HG02852 (cell line): ENCODE results near the gene TEX19.

ENCODE experiments used
- ATAC-seq: cut with Tn5 transposase; IDR thresholded peaks from one replicate; pipeline ENCODE4 v1.9.1; 2021; ENCODE audit warnings: mild to moderate bottlenecking, moderate library complexity; ENCODE audit not compliant: unreplicated experiment

TEX19 gene

DNA sequence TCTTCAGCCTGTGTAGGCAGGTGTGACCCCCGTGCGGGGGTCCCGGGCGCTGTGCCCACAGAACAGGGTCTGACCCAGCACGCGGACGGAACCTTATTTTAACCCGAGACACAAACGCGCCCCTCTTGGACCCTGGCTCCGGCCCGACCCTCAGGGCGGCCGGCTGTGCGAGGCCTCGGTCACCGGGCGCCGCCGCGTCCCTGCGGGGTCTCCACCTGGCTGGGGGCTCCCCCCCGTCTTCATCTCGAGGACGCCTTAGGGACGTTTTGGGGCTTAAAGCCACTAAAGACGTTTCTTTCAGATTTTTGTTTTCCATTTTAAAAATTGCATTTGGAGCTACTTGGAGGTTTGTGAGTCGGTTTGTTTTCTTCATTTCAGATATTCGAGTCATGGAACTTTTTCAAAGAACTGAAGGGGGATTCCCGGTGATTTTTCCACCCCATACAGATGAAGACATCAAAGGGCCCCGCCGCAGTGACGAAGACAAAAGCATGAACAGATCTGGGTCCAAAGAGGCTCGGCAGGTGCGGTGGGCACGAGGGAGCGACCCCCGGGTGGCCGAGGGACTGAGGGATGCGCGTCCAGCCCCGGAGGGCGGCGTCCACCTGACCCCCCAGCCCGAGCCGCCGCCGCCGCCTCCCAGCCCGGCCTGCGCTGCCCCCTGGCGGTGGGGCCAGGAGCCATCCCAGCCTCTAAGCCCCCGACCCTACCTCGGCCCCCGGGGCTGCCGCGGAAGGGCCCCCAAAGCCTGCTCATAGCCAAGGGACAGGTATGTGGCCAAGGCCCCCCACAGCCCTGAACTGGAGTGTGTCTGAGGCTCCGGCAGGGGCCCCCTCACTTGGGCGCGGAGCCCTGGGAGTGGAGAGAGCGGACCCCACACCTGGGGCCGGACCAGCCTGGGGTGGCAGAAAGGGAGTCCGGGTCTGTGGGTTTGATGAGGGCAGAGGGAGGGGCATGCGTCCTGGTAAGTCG, 37.8 kb upstream of the TEX19 start:
- ATAC-seq: no peak

DNA sequence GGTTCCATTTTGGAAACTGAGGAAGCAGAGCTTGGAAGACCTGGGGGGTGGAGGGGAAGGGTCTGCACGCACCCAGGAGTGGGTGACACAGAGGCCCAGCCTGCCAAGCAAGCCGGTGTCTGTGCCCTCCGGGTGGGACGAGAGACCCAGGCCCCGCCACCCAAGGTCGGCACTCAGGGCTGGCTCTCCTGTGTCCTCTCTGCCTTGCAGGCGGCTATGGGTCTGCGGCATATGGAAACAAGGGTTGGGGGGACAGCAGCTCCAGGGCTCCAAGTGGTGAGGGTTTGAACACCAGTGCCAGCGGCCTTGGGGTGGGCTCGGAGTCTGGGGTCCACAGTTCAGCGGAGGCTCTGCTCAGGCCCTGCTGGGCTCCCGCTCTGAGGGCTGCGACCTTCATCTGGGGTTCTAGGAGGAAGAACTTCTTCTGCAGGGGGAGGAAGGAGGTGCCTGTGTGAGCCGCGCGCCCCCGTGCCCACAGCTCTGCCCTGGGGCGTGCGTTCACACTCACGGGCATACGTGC, 37.0 kb upstream of the TEX19 start:
- no peak for ATAC-seq

DNA sequence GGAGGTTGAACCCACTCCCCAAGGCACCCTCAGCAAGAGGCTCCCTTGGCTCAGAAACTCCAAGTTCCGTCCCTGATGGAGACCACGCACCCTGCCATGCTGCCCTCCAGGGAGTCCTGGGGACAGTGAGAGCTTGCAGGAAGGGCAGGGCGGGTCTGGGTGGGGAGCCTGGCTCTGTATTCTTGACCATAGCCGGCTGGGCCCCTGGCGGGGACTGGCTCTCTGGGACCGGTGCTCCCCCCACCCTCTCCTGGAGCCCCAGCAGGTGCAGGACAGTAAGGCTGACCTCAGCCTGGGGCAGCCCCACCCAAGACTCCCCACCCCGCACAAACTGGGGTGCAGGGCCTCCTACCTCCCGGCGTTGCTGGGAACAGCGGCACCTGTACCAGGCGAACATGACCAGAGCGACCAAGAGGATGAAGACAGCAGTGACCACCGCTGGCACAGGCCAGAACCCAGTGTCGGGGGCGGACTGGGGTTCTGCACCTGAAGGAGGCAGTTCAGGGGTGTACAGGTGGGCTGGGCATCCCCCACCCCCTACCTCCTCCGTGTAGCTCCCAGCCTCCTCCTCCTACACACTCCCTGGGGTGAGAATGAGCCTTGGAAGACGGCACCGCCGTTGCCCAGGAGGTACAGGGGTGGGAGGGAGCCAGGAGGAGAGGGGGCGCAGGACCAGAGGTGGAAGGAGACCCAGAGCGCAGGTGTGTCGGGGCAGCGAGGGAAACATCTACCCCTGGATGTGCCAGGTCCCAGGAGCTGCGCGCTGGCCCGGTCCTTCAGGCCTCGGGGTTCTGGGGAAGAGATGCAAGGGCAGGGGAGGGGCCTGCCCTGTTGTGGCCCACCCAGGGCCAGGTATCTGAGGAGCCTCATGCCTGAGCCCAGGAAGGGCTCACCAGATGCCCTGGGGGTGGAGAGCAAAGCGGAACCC, 36.3 kb upstream of the TEX19 start:
- ATAC-seq: no peak

DNA sequence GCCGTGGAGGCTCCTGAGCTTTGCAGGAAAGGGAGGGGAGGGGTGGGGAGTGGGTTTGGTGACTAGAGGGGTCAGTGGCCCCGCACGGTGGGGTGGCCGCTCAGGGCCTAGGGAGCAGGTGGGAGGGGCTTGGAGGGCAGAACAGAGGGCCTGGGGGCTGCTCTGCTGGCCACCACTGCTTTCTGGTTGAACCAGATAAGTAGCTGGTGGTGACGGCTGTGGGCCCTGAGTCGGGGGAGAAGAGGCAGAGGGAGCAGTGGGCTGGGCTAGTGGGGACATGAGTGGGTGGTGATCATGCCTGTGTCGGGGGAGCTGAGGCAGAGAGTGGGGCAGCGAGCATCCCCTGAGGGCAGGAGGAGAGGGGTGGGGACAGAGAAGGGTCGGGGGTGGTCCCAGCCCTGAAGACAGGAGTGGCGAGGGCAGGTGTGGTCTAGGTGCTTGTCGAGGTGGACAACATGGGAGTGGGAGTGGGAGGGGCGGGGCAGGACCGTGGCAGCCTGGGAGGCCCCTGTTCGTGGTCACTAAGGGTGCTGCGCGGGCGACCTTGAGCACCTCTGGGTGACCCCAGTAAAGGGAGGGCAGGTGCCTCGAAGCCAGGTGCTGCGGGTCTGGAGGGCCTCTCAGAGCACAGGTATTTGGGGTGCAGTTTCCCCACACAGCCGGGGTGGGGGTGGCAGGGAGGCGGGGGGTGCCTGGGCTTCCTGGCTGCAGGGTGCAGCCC, 35.4 kb upstream of the TEX19 start:
- ATAC-seq: no peak

DNA sequence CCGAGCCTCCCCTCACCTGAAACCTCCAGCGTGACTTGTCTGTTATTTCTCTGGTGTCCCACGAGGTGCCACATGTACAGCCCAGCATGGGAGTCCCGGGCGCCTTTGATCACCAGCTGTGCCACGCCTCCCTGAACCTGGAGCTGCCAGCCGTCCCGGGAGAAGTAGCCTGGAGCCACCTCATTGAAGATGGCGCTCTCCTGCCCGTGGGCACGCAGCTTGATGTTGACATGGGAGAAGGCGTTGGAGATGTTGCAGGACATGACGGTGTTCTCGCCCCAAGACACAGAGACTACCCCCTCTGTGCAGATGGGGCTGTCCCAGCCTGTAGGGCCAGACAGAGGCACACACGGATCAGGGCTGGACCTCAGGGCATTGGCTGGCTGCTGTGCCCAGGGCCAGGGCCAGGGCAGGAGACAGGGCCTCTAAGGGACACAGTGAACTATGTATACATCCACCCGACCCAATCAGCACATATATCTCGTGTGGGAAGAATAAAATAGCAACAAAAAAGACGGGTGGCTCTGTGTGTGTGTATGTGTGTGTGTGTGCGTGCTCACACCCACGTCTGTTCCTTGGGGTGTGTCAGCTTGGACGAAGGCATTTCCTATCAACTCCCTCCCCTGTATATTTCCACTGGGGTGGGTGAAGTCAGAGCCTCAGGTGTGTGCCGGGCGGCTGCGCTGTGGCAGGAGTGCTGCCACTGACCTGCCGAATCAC, 34.3 kb upstream of the TEX19 start:
- ATAC-seq: no peak

DNA sequence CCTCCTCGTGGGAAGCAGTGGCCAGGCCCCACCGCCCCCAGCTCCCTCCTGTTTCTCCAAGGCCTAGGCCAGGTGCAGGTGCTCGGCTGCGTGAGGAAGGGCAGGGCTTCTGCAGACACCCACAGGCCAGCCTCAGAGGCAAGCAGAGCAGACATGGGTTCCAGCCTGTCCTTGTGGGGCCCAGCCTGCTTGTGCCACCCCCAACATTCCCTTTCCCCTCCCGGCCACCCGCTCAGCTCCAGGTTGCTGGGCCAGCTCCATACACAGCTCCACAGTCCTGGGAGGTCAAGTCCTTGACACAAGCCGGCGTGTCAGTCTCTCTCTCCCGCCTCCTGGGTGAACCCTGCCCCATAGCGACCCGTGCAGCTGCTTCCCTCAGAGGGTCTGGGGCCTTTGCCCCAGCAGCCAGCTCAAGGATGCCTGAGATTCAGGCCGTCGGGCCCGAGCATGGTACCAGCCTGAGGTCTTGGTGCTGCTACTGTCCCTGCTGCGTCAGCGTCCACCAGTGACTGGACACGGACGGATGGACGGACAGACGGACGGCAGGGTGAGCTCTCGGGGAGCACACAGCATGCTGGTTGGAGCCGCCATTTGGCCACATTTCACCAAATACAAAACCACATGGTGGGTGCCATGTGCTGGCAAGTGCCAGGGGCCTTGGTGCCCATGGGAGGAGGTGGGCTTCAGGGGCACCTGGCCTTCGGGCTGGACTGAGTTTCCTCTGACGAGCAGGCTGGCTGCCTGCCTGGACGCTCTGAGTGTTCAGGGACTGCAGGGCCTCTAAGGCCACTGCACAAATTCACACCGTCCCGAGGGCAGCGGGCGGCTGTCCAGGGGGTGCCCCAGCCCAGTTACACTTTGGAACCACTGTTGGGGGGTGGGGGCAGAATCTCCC, 33.5 kb upstream of the TEX19 start:
- ATAC-seq: no peak

DNA sequence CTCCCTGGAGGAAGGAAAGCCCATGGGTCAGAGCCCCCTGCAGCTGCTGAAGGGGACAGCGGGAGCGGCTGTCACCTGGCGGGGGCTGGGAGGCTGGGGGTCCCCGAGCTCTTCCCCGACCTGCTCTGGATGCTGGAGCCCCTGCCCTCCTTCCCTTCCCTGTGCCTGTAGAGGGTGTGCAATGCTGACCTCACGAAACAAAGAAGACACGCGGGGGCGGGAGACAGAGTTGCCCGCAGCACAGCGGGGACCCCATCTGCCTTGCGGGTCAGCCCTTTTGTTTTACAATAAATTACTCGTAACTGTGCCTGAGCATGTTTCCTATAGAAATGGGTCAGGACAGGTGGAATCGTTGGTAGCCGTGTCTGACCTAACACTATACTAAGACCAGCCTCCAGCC, 31.8 kb upstream of the TEX19 start:
- ATAC-seq: no peak

DNA sequence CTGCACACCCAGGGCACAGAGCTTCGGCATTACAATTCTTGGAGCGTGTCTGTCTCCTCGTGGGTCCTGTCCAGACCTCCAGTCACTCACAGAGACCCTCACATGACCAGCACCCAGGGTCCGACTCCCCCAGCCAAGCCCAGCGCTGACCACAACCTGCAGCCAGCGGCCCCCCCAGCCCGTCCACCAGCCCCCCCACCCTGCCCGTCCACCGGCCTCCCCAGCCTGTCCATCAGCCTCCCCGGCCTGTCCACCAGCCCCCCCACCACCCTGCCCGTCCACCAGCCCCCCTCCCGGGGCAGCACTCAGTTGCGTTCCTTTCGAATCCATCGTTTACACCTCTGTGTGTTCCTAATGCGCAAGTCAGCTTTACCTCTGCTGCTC, 31.3 kb upstream of the TEX19 start:
- ATAC-seq: no peak

DNA sequence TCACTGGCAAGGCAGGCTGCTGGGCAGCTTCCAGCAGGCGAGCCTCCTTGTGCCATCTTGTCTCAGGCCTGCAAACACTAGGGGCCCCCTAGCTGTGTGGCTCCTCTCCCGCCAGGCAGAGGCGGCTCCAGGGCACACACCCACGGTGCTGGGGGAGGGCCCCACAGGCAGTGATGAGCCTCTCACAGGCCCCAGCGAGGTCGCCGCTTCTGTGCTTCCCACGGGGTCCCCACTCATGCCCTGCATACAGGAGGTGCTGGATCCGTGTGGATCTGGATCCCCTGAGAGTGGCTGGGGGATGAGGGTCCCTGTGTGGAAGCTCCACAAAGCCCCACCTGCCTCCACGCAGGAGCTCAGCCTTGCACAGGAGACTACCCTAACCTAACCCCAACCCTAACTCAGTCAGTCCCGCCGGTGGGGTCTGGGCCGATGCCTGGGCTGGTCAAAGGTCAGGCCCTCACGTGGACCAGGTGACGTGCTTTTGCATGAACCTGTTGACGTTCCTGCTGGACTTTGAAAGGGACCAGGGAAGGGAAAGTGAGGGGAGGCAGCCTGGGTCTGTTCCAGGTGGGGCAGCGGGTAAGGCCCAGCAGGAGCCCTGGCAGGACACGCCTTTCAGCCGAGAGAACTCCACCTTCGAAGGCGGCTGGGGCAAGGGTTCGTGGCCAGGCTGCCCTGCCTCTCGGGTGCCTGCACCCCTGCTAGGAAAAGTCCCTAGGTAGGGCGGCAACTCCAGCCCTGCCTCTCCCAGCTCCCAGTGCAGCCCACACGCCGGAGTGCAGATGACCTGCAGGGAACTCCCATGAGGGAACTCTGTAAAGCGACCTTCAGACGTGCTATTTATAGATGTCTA, 30.7 kb upstream of the TEX19 start:
- no peak for ATAC-seq

DNA sequence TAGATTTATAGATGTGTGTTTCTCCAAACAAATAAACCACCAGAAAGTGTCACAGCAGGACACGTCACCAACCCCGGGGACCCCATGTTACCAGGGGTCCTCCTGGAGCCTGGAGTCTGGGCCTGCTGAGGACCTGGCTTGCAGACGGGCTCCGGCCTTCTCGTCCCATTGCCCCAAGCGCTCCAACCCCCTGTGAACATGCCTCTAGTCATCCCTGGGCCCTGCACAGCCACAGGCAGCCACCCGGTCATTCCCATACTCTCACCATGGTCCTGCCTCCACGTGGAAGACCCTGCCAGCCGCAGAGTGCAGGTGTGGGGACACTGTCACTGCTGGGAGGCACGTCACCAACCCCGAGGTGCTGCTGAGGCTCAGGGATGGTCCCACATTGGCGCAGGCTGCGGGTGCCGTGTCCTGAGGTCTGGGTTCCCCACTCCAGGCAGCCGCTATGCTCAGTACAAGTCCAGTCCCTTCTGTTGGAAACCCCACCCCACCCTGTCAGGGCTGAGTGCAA, 30.0 kb upstream of the TEX19 start:
- ATAC-seq: no peak

DNA sequence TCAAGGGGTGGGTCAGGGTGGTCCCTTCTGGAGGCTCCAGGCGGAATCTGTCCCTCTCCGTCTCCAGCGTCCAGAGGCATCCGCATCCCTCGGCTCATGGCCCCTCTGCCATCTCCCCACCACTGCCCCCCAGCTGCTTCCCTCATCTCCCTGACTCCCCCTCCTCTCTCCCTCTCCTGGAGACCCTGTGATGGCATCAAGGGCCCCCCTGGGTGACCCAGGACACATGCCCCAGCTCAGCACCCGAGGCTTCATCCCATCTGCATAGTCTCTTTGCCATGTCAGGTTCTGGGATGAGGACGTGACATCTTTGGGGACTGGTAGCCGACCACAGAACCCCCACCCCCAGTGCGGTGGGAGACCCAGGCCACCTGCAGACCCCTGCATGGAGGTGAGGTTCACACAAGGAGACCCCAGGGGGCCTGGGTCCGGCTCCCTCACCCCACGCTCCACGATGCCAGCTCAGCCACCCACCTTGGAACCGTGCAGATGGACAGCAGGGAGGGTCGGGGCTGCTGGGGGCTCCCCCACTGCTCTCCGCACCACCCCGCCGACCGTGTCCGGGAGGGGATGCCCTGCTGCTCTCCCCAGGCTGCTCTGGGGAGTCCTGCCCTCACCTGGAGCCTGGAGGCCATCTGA, 29.2 kb upstream of the TEX19 start:
- ATAC-seq: no peak

DNA sequence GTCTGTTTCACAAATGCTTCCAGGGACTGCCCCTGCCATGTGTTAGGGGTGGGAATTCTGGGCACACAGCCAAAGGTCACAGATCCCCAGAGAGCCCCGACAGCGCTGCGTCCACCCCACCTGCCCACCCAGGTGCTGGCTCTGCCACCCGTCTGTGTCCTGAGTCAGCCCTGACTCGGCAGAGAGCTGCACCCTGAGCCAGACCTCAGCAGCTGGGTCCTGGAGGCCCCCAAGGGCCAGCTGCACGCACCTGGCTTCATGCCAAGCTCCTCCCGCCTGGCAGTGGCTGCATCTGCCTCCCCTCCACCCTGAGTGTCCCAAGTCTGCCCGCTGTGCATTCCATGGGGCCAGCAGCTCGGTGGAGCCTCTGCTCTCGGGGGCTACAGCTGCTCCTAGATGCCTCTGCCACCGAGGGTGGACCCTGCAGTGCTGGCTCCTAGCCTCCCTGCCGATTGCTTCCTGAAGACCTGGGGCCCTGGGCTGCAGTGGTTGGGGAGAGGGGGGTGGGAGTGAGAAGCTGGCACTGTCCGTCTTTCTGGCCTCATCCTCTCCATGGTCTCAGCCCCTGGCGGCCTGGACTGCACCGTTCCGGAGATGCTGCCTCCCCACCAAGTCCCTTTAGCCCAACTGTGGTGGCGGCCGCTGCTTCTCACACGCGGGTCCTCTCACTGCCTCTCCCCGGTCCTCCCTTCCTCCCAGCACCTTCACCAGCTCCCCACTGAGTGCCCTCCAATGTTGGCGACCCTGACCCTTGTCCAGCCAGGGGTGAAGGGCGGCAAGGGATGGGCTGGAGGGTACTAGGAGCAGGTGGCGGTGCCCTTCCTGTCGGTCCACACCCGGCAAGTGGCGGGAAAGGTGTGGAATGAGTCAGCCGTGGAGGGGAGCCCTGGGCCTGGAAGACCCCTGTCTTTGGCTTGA, 28.5 kb upstream of the TEX19 start:
- no peak for ATAC-seq

DNA sequence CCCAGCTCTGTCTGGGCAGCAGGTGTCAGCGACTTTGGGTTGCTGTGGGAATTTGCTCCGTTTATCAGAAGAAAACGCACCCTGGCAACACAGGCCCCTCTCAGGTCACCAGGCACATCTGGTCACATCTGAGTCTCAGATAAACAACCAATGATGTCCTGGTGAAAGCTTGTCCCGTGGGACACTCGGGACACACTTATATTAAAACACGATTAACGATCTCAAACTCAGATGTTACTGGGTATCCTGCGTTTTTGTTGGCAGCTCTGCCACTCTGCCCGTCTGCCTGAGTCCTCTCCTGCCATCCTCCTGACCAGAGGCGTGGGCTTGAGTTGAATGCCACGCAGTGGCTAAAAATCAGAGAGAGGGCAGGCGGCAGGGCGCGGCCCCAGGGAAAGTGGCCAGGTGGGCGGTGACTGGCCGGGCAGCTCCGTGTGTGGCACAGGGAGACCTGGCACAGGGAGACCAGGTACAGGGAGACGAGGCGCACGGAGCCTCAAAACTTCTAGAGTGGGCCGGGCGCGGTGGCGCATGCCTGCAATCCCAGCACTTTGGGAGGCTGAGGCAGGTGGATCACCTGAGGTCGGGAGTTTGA, 27.6 kb upstream of the TEX19 start:
- ATAC-seq: no peak

DNA sequence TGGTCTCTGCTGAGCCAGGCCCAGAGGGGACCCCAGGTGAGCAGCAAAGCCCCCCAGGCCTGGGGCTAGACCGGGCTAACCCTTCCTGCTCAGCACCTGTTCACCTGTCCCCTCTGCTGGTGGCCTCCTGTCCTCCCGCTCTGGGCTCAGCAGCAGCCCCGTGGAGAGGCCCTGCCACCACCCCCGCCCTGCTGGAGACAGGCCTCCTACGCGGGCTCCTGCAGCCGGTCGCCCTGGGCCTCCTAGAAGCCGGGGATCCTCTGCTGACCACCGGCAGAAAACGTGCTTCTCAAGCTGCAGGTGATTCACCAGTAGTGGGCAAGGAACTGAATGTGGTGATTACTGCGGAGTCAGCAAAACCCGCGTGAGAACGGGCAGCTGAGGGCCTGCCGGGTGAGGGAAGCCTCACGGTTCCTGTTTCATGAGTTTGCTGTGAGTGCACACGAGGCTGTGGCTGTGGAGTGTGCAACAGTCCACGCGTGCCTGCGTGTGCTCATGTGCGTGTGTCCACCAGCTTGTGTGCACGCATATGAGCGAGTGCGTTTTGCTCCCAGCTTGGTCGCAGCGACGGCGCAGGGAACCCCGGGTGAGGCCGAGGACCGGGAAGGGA, 26.3 kb upstream of the TEX19 start:
- ATAC-seq: no peak

DNA sequence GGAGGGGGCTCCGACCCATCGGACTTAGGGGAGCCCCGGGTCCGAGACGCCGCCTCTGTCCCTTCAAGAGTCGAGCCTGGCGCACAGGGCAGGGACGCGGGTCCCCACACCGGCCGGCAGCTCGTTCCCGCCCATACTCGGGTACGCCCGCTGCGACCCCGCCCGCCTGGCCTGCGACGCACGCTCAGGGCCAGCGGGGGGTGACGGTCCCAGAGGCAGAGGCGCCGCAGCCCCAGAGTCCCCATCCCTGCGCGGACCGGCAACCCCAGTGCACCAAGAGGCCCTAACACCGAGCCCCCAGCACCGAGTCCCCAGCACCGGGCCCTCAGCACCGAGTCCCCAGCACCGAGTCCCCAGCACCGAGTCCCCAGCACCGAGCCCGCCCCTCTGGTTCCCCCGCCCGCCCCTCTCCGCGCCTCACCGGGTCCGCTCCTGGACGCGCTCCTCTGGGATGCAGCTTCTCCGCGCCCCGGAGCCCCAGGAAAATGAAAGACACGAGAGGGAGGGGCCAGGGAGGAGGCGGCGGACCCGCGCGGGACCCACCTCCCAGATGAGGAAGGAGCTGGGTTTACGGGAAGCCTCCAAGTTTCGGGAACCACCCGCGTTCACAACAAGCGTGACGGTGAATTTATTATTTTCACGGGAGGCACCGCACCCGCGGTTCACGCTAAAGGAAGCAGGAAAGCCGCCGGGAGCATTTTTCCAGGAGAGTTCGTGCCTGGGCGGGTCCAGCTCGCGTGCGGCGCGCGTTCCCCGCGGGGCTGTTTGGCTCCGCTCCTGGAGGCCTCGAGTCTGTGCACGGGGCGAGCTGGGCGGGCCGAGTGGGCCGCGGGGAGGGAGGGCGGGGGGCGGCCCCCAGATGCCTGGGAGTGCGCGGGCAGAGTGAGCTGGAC, 25.5 kb upstream of the TEX19 start, which contains the start of gene SECTM1:
TSS of gene SECTM1 (minus strand) at position 488 of the 893 bp plus-strand sequence. CDS start 6,526 bp downstream, outside the sequence.
- ATAC-seq: no peak
